HepG2 (cell line): ENCODE measurements around the gene CHID1. TPM values are rescaled to one million over a fixed set of nuclear protein-coding genes. Genes with fewer than 3 reads are reported as not detected.
A peak's percentile ranks its signal among the peaks of the same experiment; 100 is the strongest.

Source experiments
- AKAP8 ChIP-seq: sonication (generic); formaldehyde crosslinking; IDR thresholded peaks from 2 replicates; pipeline ENCODE4 v1.5.1; 2020; ENCODE audit warnings: mild to moderate bottlenecking, missing genetic modification reagents
- FIP1L1 ChIP-seq: fragments of 200-400 bp; formaldehyde crosslinking; IDR thresholded peaks from 2 replicates; pipeline ENCODE4 v1.6.1; 2018; ENCODE audit warnings: low read depth, mild to moderate bottlenecking, low read length, moderate library complexity, borderline replicate concordance; ENCODE audit not compliant: insufficient read depth
- FLYWCH1 ChIP-seq: sonication (generic); formaldehyde crosslinking; IDR thresholded peaks from 2 replicates; pipeline ENCODE4 v1.8.1; 2023; ENCODE audit warnings: mild to moderate bottlenecking, missing genetic modification reagents
- GATA4 ChIP-seq: sonication (generic); IDR thresholded peaks from 2 replicates; pipeline ENCODE4 v1.6.1; 2016; ENCODE audit warnings: antibody characterized with exemption, low read depth, borderline replicate concordance
- IKZF4 ChIP-seq: sonication (generic); formaldehyde crosslinking; IDR thresholded peaks from 2 replicates; pipeline ENCODE4 v1.5.1; 2020; ENCODE audit warnings: borderline replicate concordance, mild to moderate bottlenecking, low read depth, missing genetic modification reagents; ENCODE audit errors: not compliant biosample characterization
- NCOA1 ChIP-seq: sonication (generic); formaldehyde crosslinking; IDR thresholded peaks from 2 replicates; pipeline ENCODE4 v1.9.0; 2021; ENCODE audit warnings: missing genetic modification reagents
- NCOA5 ChIP-seq: sonication (generic); formaldehyde crosslinking; IDR thresholded peaks from 2 replicates; pipeline ENCODE4 v1.4.0; 2020; ENCODE audit warnings: missing genetic modification reagents
- NFATC3 ChIP-seq: sonication (generic); formaldehyde crosslinking; IDR thresholded peaks from 2 replicates; pipeline ENCODE4 v1.5.1; 2020; ENCODE audit warnings: mild to moderate bottlenecking, missing genetic modification reagents
- NFYB ChIP-seq: sonication (generic); formaldehyde crosslinking; IDR thresholded peaks from 2 replicates; pipeline ENCODE4 v1.4.0; 2020; ENCODE audit warnings: missing genetic modification reagents
- NR0B2 ChIP-seq: sonication (generic); formaldehyde crosslinking; IDR thresholded peaks from 2 replicates; pipeline ENCODE4 v1.4.0; 2020; ENCODE audit warnings: mild to moderate bottlenecking, missing genetic modification reagents
- RAD21 ChIP-seq: fragments of 450-650 bp; formaldehyde crosslinking; IDR thresholded peaks from 2 replicates; pipeline ENCODE4 v1.5.0; 2020; ENCODE audit warnings: mild to moderate bottlenecking
- RBM39 ChIP-seq: fragments of 200-400 bp; formaldehyde crosslinking; IDR thresholded peaks from one replicate; pipeline ENCODE4 v1.6.1; 2018; ENCODE audit warnings: antibody characterized with exemption, mild to moderate bottlenecking, low read depth, low read length; ENCODE audit not compliant: poor library complexity, severe bottlenecking
- TCF7L2 ChIP-seq: IDR thresholded peaks from 2 replicates; pipeline ENCODE4 v1.6.1; 2011; ENCODE audit warnings: mild to moderate bottlenecking, low read depth, low read length, moderate library complexity
- ZBTB7B ChIP-seq: sonication (generic); formaldehyde crosslinking; IDR thresholded peaks from 2 replicates; pipeline ENCODE4 v1.4.0; 2020; ENCODE audit warnings: missing genetic modification reagents
- ZNF124 ChIP-seq: sonication (generic); formaldehyde crosslinking; IDR thresholded peaks from 2 replicates; pipeline ENCODE4 v1.4.0; 2020; ENCODE audit warnings: missing genetic modification reagents
- ZNF335 ChIP-seq: sonication (generic); formaldehyde crosslinking; IDR thresholded peaks from 2 replicates; pipeline ENCODE4 v1.4.0; 2020; ENCODE audit warnings: missing genetic modification reagents
- ZNF749 ChIP-seq: sonication (generic); formaldehyde crosslinking; IDR thresholded peaks from 2 replicates; pipeline ENCODE4 v1.8.0; 2022; ENCODE audit warnings: mild to moderate bottlenecking, missing genetic modification reagents, moderate library complexity, borderline replicate concordance
- ZNF766 ChIP-seq: sonication (generic); formaldehyde crosslinking; IDR thresholded peaks from 2 replicates; pipeline ENCODE4 v1.5.0; 2020; ENCODE audit warnings: missing genetic modification reagents, borderline replicate concordance
- polyA plus RNA-seq, 8 experiments: library from polyadenylated mRNA; depleted of rRNA in 3 of 8; stranded (reverse) in 7 of 8; unstranded in 1 of 8; fragments of >200 nt; fragmentation: Illumina TruSeq in 4 of 8; extraction: Trizol in 4 of 8; gene quantifications; 2 replicates each; pipeline versions ENCODE4 v1.2.1 to v1.2.3, GENCODE V29; 2011 to 2016; ENCODE audit warnings: low read depth in 4 of 8, missing spikeins in 1 of 8, mixed read lengths in 1 of 8; ENCODE audit not compliant: insufficient read depth in 1 of 8
- total RNA-seq, 5 experiments: library from RNA; depleted of rRNA; stranded (reverse); fragments of >200 nt; fragmentation: Illumina TruSeq; extraction: Trizol; gene quantifications; 2 replicates each; pipeline ENCODE4 v1.2.3, GENCODE V29; 2016; ENCODE audit warnings: low read depth in 1 of 5
- TF ChIP-seq, protein P1 (sequence below): sonication (generic); formaldehyde crosslinking; conservative IDR thresholded peaks from 2 replicates; pipeline ENCODE4 v1.8.1; 2023; ENCODE audit warnings: missing genetic modification reagents
- TF ChIP-seq, protein P2 (sequence below): sonication (generic); formaldehyde crosslinking; IDR thresholded peaks from 2 replicates; pipeline ENCODE4 v1.4.0; 2020; ENCODE audit warnings: missing genetic modification reagents
- TF ChIP-seq, protein P3 (sequence below): sonication (generic); formaldehyde crosslinking; IDR thresholded peaks from 2 replicates; pipeline ENCODE4 v1.4.0; 2020; ENCODE audit warnings: missing genetic modification reagents
- TF ChIP-seq, protein P4 (sequence below): sonication (generic); formaldehyde crosslinking; IDR thresholded peaks from 2 replicates; pipeline ENCODE4 v1.4.0; 2020; ENCODE audit warnings: mild to moderate bottlenecking, missing genetic modification reagents

Gene CHID1
- total and polyA plus RNA-seq, 2 of the 13 experiments (the other 11 are each of a cell fraction or from before 2014, with no cell fraction given), result 65.1 to 93.6 TPM

DNA sequence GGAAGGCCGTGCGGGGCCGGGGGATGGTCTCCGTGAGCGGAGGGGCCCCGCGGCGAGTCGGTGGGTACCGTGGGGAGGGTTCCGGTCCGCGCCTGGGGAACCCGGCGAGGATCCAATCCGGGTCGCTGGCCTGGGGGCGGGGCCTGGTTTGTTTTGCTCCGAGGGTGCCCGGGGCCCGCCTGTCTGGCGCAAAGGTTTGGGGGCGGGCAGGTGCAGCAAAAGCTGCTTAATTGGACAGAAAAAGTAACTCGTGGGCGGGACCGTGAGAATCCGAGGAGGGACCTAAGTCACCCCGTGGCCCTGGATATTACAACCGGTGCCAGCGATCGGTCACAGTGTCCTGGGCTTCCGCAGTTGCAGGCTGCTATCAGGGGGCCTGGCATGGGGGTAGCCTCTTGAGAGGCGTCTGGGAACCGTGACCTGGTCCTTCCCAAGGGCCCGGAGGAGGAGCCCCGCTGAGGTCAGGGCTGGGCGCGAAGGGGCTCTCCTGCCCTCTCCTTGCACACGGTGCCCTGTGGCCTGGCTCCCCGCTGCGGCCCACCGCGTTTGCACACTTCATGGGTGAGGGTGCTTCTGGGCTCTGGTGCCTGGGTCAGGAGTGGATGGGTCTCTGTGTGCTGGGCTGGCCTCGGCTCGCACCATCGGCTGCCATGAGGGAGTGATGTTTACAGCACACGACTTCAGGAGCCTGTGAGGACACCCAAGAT is 90.5 kb downstream of the CHID1 start (continued):
- TF ChIP-seq ZNF766 (CRISPR knock-in tag) (no peak), NCOA5 (CRISPR knock-in tag) (no peak), ZNF124 (CRISPR knock-in tag) (no peak), NFATC3 (CRISPR knock-in tag) (no peak), GATA4 (no peak), AKAP8 (CRISPR knock-in tag) (no peak), NCOA1 (CRISPR knock-in tag) (no peak), RAD21 (CRISPR knock-in tag) (no peak), ZNF335 (CRISPR knock-in tag) (peak; percentile 93), FLYWCH1 (CRISPR knock-in tag) (no peak), RBM39 (no peak), FIP1L1 (no peak), NFYB (CRISPR knock-in tag) (peak; percentile 70), TCF7L2 (no peak), ZNF749 (CRISPR knock-in tag) (no peak), ZBTB7B (CRISPR knock-in tag) (peak; percentile 9; the same call in 1 of the 2 replicates), IKZF4 (no peak), NR0B2 (peak; percentile 27; the same call in 1 of the 2 replicates)
- TF ChIP-seq, protein P1, sequence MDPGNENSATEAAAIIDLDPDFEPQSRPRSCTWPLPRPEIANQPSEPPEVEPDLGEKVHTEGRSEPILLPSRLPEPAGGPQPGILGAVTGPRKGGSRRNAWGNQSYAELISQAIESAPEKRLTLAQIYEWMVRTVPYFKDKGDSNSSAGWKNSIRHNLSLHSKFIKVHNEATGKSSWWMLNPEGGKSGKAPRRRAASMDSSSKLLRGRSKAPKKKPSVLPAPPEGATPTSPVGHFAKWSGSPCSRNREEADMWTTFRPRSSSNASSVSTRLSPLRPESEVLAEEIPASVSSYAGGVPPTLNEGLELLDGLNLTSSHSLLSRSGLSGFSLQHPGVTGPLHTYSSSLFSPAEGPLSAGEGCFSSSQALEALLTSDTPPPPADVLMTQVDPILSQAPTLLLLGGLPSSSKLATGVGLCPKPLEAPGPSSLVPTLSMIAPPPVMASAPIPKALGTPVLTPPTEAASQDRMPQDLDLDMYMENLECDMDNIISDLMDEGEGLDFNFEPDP (CRISPR knock-in tag), result no peak
- TF ChIP-seq, protein P2, sequence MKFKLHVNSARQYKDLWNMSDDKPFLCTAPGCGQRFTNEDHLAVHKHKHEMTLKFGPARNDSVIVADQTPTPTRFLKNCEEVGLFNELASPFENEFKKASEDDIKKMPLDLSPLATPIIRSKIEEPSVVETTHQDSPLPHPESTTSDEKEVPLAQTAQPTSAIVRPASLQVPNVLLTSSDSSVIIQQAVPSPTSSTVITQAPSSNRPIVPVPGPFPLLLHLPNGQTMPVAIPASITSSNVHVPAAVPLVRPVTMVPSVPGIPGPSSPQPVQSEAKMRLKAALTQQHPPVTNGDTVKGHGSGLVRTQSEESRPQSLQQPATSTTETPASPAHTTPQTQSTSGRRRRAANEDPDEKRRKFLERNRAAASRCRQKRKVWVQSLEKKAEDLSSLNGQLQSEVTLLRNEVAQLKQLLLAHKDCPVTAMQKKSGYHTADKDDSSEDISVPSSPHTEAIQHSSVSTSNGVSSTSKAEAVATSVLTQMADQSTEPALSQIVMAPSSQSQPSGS (CRISPR knock-in tag), result no peak
- TF ChIP-seq, protein P3, sequence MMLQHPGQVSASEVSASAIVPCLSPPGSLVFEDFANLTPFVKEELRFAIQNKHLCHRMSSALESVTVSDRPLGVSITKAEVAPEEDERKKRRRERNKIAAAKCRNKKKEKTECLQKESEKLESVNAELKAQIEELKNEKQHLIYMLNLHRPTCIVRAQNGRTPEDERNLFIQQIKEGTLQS (CRISPR knock-in tag), result no peak
- TF ChIP-seq, protein P4, sequence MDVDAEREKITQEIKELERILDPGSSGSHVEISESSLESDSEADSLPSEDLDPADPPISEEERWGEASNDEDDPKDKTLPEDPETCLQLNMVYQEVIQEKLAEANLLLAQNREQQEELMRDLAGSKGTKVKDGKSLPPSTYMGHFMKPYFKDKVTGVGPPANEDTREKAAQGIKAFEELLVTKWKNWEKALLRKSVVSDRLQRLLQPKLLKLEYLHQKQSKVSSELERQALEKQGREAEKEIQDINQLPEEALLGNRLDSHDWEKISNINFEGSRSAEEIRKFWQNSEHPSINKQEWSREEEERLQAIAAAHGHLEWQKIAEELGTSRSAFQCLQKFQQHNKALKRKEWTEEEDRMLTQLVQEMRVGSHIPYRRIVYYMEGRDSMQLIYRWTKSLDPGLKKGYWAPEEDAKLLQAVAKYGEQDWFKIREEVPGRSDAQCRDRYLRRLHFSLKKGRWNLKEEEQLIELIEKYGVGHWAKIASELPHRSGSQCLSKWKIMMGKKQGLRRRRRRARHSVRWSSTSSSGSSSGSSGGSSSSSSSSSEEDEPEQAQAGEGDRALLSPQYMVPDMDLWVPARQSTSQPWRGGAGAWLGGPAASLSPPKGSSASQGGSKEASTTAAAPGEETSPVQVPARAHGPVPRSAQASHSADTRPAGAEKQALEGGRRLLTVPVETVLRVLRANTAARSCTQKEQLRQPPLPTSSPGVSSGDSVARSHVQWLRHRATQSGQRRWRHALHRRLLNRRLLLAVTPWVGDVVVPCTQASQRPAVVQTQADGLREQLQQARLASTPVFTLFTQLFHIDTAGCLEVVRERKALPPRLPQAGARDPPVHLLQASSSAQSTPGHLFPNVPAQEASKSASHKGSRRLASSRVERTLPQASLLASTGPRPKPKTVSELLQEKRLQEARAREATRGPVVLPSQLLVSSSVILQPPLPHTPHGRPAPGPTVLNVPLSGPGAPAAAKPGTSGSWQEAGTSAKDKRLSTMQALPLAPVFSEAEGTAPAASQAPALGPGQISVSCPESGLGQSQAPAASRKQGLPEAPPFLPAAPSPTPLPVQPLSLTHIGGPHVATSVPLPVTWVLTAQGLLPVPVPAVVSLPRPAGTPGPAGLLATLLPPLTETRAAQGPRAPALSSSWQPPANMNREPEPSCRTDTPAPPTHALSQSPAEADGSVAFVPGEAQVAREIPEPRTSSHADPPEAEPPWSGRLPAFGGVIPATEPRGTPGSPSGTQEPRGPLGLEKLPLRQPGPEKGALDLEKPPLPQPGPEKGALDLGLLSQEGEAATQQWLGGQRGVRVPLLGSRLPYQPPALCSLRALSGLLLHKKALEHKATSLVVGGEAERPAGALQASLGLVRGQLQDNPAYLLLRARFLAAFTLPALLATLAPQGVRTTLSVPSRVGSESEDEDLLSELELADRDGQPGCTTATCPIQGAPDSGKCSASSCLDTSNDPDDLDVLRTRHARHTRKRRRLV (CRISPR knock-in tag), result no peak
